NCI-H748 (cell line): ENCODE results near the gene RAD23B.

Experiments used
- DNase-seq: peaks from one replicate; lab custom pipeline; 2025; ENCODE audit not compliant: unreplicated experiment; lab: John Stamatoyannopoulos, UW

Gene RAD23B

DNA sequence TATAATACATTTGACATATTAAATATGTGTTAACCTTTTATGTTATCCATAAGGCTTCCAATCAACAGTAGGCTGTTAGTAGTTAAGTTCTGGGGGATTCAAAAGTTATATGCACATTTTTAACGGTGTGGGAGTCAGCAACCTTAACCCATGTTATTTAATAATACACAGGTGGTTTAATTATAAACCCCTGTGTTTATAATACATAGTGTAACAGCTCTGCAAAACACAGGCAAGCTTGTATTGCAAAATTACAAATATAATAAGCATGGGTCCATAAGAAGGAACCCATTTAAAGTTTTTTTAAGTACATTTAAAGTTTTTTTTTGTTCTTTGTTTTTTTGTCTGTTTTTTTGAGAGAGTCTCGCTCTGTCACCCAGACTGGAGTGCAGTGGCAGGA, 14.5 kb upstream of the RAD23B start:
- no peak for DNase-seq

DNA sequence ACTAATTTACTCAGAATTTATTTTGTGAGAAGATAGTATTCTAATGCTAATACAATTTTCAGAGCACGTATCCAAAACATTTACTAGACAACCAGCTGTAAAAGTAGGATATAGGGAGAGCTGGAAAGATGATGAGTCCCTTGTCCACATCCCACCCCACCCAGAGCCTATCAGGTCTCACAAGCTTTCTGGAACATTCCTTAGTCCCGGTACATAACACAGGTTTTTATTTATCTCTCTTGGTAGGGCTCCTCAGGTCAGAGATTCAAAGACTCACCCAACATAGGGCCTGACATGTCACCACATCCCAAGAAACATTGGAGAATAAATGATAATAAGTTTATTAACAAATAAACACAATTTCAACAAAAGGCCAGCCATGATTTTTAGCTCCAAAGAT, 13.8 kb upstream of the RAD23B start:
- no peak for DNase-seq

DNA sequence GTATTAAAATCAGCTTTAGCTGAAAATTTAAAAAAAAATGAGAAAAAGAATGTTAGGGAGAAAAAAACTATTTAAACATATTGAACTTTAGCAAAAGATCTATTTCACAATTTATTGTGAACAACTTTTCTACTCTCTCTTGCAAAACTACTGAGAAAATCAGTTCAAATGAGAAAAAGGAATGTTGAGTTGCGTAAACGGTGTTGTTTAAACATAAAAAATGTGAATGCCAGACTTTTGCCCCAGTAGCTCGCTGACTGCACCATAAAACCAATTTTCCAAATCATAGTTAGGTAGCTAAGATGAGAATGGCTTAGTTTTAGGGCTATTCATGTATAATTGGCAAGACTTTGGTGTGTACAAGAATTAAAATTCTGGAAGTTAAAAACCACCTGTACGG, 13.4 kb upstream of the RAD23B start:
- no peak for DNase-seq

- DNase-seq, result no peak
These were observed 13.0 kb upstream of the RAD23B start for GRCh38 chr9:107270082-107270481.

- DNase-seq, result no peak
These were observed 12.5 kb upstream of the RAD23B start for GRCh38 chr9:107270580-107270979.

DNA sequence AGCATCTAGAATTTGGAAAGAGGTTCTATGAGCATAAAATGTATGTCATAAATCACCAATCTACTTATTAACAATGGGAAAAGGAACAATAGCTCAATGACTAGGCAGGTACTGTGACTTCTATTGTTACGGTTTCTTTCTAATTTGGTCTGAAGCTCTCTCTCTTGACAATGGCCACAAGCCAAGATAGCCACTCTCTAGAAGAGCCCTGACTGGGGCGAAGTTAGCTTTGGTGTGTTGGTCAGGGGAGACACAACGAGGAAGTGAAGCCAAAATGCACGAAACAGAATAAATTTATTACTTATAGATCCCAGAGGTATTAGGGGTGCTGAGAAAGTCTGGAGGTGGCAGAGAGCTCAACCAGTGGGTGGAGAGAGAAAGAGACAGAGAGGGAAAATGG, 9.4 kb upstream of the RAD23B start:
- no peak for DNase-seq

DNA sequence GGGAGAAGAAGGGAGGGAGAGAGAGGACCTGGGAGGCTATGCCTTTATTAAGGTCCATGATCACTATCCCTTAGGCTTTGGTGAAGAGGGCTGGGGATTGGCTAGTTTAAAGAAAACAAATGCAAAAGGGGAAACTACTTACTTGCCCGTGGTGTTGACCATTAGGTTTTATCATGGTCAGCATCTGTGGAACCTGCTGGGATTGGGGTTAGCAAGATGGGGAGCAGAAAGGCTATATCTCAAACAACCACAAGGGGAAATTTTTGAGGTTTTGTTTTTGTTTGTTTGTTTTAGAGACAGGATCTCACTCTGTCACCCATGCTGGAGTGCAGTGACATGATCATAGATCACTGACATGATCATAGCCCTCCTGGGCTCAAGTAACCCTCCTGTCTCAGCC, 9.0 kb upstream of the RAD23B start:
- no peak for DNase-seq

- DNase-seq, result no peak
These were observed 8.1 kb upstream of the RAD23B start for GRCh38 chr9:107274953-107275422.

- DNase-seq, result no peak
These were observed 7.5 kb upstream of the RAD23B start for GRCh38 chr9:107275530-107275929.

- no peak for DNase-seq
These were observed 5.9 kb upstream of the RAD23B start for GRCh38 chr9:107276966-107277710.

- no peak for DNase-seq
These were observed 5.3 kb upstream of the RAD23B start for GRCh38 chr9:107277801-107278200.

GRCh38 chr9:107279086-107279485, 4.0 kb upstream of the RAD23B start:
- no peak for DNase-seq

DNA sequence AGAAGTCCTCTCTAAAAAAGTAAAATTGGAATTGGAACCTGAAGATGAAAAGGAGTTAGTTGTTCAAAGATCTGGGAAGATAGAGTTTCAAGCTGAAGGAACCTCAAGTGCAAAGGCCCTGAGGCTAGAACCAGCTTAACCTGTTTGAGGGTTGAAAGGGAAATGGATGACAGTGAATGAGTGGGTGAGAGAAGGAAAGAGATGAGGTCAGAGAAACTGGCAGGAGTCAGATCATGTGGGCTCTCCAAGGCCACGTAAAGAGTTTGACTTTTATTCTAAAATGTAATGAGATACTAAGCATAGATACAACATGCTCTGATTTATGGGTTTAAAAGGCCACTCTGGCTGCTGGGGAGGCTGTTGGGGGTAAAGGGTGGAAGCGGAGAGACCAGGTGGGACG, 2.5 kb upstream of the RAD23B start:
- no peak for DNase-seq

GRCh38 chr9:107281184-107281583, 1.9 kb upstream of the RAD23B start:
- DNase-seq, result no peak

GRCh38 chr9:107281922-107282667, 984 bp upstream of the RAD23B start:
- no peak for DNase-seq

GRCh38 chr9:107283623-107284616, 841 bp downstream of the RAD23B start:
- DNase-seq, result peak; percentile 91

GRCh38 chr9:107284636-107285035, 1.6 kb downstream of the RAD23B start:
- DNase-seq, result peak; percentile 29

DNA sequence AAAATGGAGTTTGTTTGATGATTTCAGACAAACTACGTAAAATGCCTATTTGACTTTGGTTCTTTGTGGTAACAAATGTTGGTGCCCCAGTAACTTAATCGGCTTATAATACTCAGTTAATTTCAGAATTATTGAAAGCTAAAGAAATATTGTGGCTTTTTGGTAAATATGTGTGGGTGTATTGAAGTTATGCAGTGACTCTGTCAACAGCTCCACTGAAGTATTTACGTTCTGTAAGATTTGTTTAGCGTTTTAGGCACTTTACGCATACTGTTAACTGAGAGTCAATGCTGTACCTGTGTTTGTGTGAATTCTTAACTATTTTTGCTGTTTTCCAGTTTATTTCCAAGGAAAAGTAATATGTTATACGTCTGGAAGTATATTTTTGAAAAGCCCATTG, 2.2 kb downstream of the RAD23B start:
- DNase-seq, result no peak

DNA sequence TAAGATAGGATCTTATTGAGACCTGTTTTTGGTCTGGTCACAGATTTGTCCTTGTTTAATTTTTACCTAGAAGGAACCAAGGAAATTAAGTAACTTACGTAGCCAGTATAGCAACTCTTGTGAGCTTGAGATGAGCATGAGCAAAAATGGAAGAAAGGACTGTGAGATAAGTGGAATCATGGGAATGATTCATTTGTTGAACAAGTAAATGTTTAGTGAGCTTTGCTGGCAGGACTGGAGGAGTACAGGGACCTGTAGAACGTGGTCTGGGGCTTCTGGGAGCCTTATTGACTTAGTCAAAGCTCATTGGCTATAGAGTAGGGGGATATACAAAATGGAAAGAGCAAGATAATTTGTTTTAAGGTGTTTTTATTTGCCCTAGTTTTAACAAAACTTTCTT, 3.0 kb downstream of the RAD23B start:
- no peak for DNase-seq

GRCh38 chr9:107288701-107289100, 5.6 kb downstream of the RAD23B start:
- no peak for DNase-seq

GRCh38 chr9:107290619-107291018, 7.5 kb downstream of the RAD23B start:
- no peak for DNase-seq
